Endothelial cell of umbilical vein (primary cell): ENCODE measurements around the gene GNB5.

Experiments used
- EZH2 ChIP-seq: IDR thresholded peaks from 2 replicates; pipeline ENCODE4 v1.6.1; 2012; ENCODE audit warnings: borderline replicate concordance, low read depth, mild to moderate bottlenecking, moderate library complexity, low read length, inconsistent platforms; ENCODE audit not compliant: severe bottlenecking
- MAX ChIP-seq: IDR thresholded peaks from 2 replicates; pipeline ENCODE4 v1.6.1; 2011; ENCODE audit not compliant: insufficient read depth, insufficient read length
- POLR2AphosphoS5 ChIP-seq: IDR thresholded peaks from 2 replicates; pipeline ENCODE4 v1.6.1; 2012; ENCODE audit warnings: low read depth, mild to moderate bottlenecking, control low read depth, low read length, moderate library complexity; ENCODE audit not compliant: insufficient read depth
- TF ChIP-seq, protein P1 (sequence below), 2 donors: IDR thresholded peaks; 1 replicate in 1 of 2; 2 replicates in 1 of 2; pipeline ENCODE4 v1.5.1; 2011; ENCODE audit warnings: low read length in 2 of 2, mild to moderate bottlenecking in 2 of 2, moderate library complexity in 2 of 2, control low read depth in 1 of 2, inconsistent platforms in 1 of 2, low read depth in 1 of 2; ENCODE audit not compliant: insufficient read depth in 1 of 2; ENCODE audit errors: extremely low read depth in 1 of 2

DNA sequence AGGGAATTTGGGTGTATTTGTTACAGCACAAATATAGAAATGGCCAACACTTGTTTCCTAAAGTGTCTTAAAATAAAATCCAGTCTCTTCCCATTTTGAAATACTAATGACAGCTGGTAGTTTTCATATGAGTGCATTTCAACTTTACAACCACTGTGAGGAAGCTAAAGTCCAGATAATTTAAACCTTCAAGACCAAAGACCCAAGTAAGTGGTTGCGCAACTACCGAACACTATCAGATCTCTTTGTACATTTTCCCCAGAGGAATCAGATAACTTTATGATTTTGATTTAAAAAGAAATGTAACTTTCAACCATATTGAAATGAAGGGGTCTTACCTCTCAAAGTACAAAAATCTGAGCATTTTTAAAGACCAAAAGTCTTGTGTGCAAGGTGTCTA is 92.9 kb downstream of the GNB5 start:
- TF ChIP-seq EZH2 (no peak), POLR2AphosphoS5 (no peak), MAX (no peak)
- TF ChIP-seq, protein P1, sequence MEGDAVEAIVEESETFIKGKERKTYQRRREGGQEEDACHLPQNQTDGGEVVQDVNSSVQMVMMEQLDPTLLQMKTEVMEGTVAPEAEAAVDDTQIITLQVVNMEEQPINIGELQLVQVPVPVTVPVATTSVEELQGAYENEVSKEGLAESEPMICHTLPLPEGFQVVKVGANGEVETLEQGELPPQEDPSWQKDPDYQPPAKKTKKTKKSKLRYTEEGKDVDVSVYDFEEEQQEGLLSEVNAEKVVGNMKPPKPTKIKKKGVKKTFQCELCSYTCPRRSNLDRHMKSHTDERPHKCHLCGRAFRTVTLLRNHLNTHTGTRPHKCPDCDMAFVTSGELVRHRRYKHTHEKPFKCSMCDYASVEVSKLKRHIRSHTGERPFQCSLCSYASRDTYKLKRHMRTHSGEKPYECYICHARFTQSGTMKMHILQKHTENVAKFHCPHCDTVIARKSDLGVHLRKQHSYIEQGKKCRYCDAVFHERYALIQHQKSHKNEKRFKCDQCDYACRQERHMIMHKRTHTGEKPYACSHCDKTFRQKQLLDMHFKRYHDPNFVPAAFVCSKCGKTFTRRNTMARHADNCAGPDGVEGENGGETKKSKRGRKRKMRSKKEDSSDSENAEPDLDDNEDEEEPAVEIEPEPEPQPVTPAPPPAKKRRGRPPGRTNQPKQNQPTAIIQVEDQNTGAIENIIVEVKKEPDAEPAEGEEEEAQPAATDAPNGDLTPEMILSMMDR (IDR thresholded peaks at IDR 0.05; ENCODE audit: extremely low read depth in 1 of 2, insufficient read depth in 1 of 2, low read depth in 1 of 2, low read length in 2 of 2), result no peak
